IPS-18c (cell line): Measurements from ENCODE around the gene QRFP.

Experiments used
- H3K4me3 ChIP-seq: 2 replicates; pipeline ENCODE4 v1.7.0; 2013; ENCODE audit warnings: low read depth, mild to moderate bottlenecking, low read length, moderate library complexity; ENCODE audit not compliant: insufficient read depth
- H3K9me3 ChIP-seq: one replicate; pipeline ENCODE4 v1.6.1; 2013; ENCODE audit warnings: mild to moderate bottlenecking, low read length, moderate library complexity; ENCODE audit not compliant: control insufficient read depth, insufficient read depth

QRFP gene

GRCh38 chr9:130923611-130924447 is 27.2 kb upstream of the QRFP start:
- no peak overlapping the region for H3K4me3 ChIP-seq
- no peaks in the 10 kb centered on the region for H3K9me3 ChIP-seq

GRCh38 chr9:130922893-130923610 is 26.4 kb upstream of the QRFP start:
- Histone ChIP-seq H3K4me3 (no peak overlapping the region), H3K9me3 (no peaks in the 10 kb centered on the region)

GRCh38 chr9:130921989-130922892 is 25.6 kb upstream of the QRFP start:
- Histone ChIP-seq H3K9me3 (no peaks in the 10 kb centered on the region), H3K4me3 (no peak overlapping the region)

- Histone ChIP-seq H3K9me3 (no peaks in the 10 kb centered on the region), H3K4me3 (no peak overlapping the region)
Observed at GRCh38 chr9:130921300-130921988, 24.8 kb upstream of the QRFP start.

GRCh38 chr9:130920762-130921299 is 24.2 kb upstream of the QRFP start:
- H3K4me3 ChIP-seq, result no peak overlapping the region
- no peaks in the 10 kb centered on the region for H3K9me3 ChIP-seq

GRCh38 chr9:130920233-130920632 is 23.6 kb upstream of the QRFP start:
- H3K4me3 ChIP-seq, result no peak overlapping the region
- H3K9me3 ChIP-seq, result no peaks in the 10 kb centered on the region

- Histone ChIP-seq H3K9me3 (no peaks in the 10 kb centered on the region), H3K4me3 (no peak overlapping the region)
Observed at GRCh38 chr9:130919559-130920145, 23.0 kb upstream of the QRFP start.

GRCh38 chr9:130918826-130919558 is 22.4 kb upstream of the QRFP start:
- Histone ChIP-seq H3K4me3 (no peak overlapping the region), H3K9me3 (no peaks in the 10 kb centered on the region)

- Histone ChIP-seq H3K4me3 (no peak overlapping the region), H3K9me3 (no peaks in the 10 kb centered on the region)
Observed at GRCh38 chr9:130918101-130918825, 21.7 kb upstream of the QRFP start.

- Histone ChIP-seq H3K4me3 (no peak overlapping the region), H3K9me3 (no peaks in the 10 kb centered on the region)
Observed at GRCh38 chr9:130917168-130917960, 20.8 kb upstream of the QRFP start.

- Histone ChIP-seq H3K9me3 (no peaks in the 10 kb centered on the region), H3K4me3 (no peak overlapping the region)
Observed at GRCh38 chr9:130915096-130915447, 18.5 kb upstream of the QRFP start.

- Histone ChIP-seq H3K4me3 (no peak overlapping the region), H3K9me3 (no peaks in the 10 kb centered on the region)
Observed at GRCh38 chr9:130914417-130915095, 17.9 kb upstream of the QRFP start.

GRCh38 chr9:130913599-130914416 is 17.2 kb upstream of the QRFP start:
- no peaks in the 10 kb centered on the region for H3K9me3 ChIP-seq
- H3K4me3 ChIP-seq, result no peak overlapping the region
